ENCODE measurements around the gene RYR2.

- TF ChIP-seq CTCF (IDR thresholded peaks at IDR 0.05; ENCODE audit: low read depth, low read length): no peak
- TF ChIP-seq EZH2phosphoT487 (IDR thresholded peaks at IDR 0.05; ENCODE audit: low read depth): no peak
Measured at GRCh38 chr1:237705462-237705861, 663.5 kb downstream of the RYR2 start.

Data from OCI-LY3 (cell line).